LNCAP (cell line): ENCODE data around the gene ERMAP.

Source experiments
- CTCF ChIP-seq: fragments of 450-650 bp; IDR thresholded peaks from 2 replicates; pipeline ENCODE4 v1.5.1; 2017; ENCODE audit warnings: mild to moderate bottlenecking

Gene ERMAP, protein sequence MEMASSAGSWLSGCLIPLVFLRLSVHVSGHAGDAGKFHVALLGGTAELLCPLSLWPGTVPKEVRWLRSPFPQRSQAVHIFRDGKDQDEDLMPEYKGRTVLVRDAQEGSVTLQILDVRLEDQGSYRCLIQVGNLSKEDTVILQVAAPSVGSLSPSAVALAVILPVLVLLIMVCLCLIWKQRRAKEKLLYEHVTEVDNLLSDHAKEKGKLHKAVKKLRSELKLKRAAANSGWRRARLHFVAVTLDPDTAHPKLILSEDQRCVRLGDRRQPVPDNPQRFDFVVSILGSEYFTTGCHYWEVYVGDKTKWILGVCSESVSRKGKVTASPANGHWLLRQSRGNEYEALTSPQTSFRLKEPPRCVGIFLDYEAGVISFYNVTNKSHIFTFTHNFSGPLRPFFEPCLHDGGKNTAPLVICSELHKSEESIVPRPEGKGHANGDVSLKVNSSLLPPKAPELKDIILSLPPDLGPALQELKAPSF

GRCh38 chr1:42816585-42817439, at the start of gene ERMAP, which contains the start of gene SVBP:
TSS of gene ERMAP (plus strand) at chr1:42817122. CDS start at chr1:42830449, 13,327 bp downstream.
TSS of gene SVBP (minus strand) at chr1:42817397. CDS start at chr1:42816544, 853 bp downstream.
- no peak for TF ChIP-seq CTCF

DNA sequence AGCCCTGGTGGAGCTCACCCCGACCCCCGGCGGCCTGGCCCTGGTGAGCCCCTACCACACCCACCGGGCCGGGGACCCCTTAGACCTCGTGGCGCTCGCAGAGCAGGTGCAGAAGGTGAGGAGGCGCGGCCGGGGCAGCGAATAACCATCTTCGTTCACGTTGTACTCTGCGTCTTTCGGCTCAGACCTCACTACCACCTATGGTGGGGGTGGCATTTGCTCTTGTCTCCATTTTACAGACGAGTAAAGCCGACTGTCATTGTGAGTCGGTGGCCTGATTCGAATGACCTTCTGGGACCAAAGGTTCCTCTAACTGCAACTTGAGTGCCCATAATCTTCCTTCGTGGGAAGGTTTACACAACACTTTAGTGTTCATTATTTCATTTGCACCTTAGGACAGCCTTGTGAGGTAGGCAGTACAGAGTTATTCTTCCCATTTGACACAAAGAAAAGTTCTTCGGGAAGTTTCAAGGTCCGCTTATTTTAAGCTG, 49.4 kb upstream of the ERMAP start:
- no peak for TF ChIP-seq CTCF

GRCh38 chr1:42768172-42768571, 48.8 kb upstream of the ERMAP start:
- no peak for TF ChIP-seq CTCF

DNA sequence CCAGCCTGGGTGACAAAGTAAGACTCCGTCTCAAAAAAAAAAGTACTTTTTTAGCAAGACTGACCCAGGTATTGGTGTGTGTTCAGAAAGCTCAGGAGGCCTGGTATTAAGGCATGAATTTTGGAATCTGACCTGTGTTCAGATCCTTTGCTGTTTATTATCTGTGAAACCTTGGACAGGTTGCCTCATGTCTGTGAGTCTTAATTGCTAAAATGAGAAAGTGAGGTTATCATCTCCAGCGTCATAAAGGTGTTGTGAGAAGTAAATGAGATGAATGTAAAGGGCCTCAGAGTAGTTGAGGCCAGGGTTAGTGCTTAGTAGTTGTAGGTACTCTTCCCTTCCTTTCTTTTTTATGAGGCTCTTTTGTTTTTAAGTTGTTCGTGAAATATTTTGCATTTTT, 47.1 kb upstream of the ERMAP start:
- TF ChIP-seq CTCF, result no peak

- TF ChIP-seq CTCF, result no peak
These were observed 43.5 kb upstream of the ERMAP start for GRCh38 chr1:42773420-42773819.

DNA sequence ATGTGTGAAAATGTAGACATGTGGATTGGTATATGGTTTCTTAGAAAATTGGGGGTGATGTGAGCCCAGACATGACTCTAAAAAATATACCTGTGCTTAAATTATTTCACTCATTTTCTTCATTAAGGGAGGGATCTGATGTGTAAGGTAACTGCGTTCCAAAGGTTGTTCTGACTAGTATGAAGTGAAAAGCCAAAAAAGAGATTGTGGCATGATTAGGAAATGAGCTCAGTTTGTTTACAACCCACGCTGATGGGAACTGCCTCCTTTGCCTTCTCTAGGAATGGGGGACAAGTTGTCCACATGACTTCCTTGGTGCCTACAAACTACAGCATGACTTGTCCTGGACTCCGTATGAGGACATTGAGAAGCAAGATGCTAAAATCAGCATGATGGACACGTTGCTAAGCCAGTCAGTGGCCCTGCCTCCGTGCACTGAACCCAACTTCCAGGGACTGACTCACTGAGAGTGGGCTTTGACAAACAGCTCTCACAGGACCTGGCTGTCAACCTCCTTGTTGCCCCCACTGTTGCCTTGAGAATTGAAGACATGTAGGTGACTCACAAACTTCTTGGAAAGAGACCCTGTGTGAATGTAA, 41.9 kb upstream of the ERMAP start:
- no peak for TF ChIP-seq CTCF

- TF ChIP-seq CTCF, result no peak
These were observed 40.4 kb upstream of the ERMAP start for GRCh38 chr1:42776502-42776901.
